ENCODE results near the gene LRAT.
"Not testable (repeated sequence)": the region's sequence is repeated elsewhere in the genome, so short reads cannot be mapped to it uniquely, and the experiment has no call there.

Gene LRAT

GRCh38 chr4:154743683-154744340 lies at the start of gene LRAT:
Gene LRAT (plus strand): TSS chr4:154744000. CDS start chr4:154744327, 327 bp downstream.
- peak; percentile 85 for DNase-seq

- DNase-seq = no peak
Observed at GRCh38 chr4:154707877-154708276, 35.9 kb upstream of the LRAT start.

GRCh38 chr4:154709550-154709949 lies 34.2 kb upstream of the LRAT start:
- no peak for DNase-seq

- no peak for DNase-seq
Observed at GRCh38 chr4:154711522-154711921, 32.3 kb upstream of the LRAT start.

- DNase-seq = no peak
Observed at GRCh38 chr4:154714339-154715040, 29.3 kb upstream of the LRAT start.

- no peak for DNase-seq
Observed at GRCh38 chr4:154719087-154719486, 24.7 kb upstream of the LRAT start.

- no peak for DNase-seq
Observed at GRCh38 chr4:154720123-154720522, 23.7 kb upstream of the LRAT start.

GRCh38 chr4:154720618-154721267 lies 23.1 kb upstream of the LRAT start:
- DNase-seq = peak; percentile 13

GRCh38 chr4:154722262-154722661 lies 21.5 kb upstream of the LRAT start:
- no peak for DNase-seq

- not testable (repeated sequence) for DNase-seq
Observed at GRCh38 chr4:154723601-154724000, 20.2 kb upstream of the LRAT start.

GRCh38 chr4:154727540-154727939 lies 16.3 kb upstream of the LRAT start:
- no peak for DNase-seq

GRCh38 chr4:154731756-154732155 lies 12.0 kb upstream of the LRAT start:
- no peak for DNase-seq

GRCh38 chr4:154732669-154733068 lies 11.1 kb upstream of the LRAT start:
- no peak for DNase-seq

- no peak for DNase-seq
Observed at GRCh38 chr4:154736770-154737169, 7.0 kb upstream of the LRAT start.

- DNase-seq = no peak
Observed at GRCh38 chr4:154738426-154738825, 5.4 kb upstream of the LRAT start.

- no peak for DNase-seq
Observed at GRCh38 chr4:154739111-154739510, 4.7 kb upstream of the LRAT start.

- DNase-seq = no peak
Observed at GRCh38 chr4:154740462-154740861, 3.3 kb upstream of the LRAT start.

GRCh38 chr4:154741131-154741665 lies 2.6 kb upstream of the LRAT start:
- no peak for DNase-seq

GRCh38 chr4:154741922-154742850 lies 1.6 kb upstream of the LRAT start:
- no peak for DNase-seq

GRCh38 chr4:154744341-154744926 lies 634 bp downstream of the LRAT start:
- no peak for DNase-seq

- DNase-seq = no peak
Observed at GRCh38 chr4:154757713-154758112, 13.9 kb downstream of the LRAT start.

GRCh38 chr4:154760895-154761294 lies 17.1 kb downstream of the LRAT start:
- DNase-seq = no peak

Data from NCI-H526 treated with DMSO at 0.1 percent for 48 hours (cell line).